ENCODE results near the gene HRH1. TPM values are rescaled to one million over a fixed set of nuclear protein-coding genes. Genes with fewer than 3 reads are reported as not detected.

HRH1 gene
- total and polyA plus RNA-seq, 2 of the 13 experiments (the other 11 are each of a cell fraction or from before 2014, with no cell fraction given) = not detected

DNA sequence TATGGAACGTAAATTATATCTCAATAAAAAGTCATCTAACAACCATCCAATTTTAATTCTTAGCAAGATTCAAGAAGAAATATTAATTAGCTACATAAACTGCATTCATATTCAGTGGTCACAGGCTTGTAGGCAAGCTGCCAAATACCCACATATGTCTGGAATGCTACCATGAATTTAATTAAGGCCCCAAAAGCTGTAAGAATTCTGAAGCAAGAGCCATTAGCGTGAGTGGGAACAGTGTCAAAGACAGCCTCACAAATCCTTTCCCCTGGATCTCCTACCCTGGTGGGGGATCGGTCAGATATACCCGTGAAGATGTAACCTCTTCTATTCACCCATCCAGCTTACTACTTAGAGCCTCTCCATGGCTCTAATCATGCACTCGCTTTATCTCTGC lies 157.9 kb downstream of the HRH1 start (continued):
- TF ChIP-seq MXD4 (CRISPR knock-in tag; IDR thresholded peaks at IDR 0.05) (no peak), ZFP37 (CRISPR knock-in tag; IDR thresholded peaks at IDR 0.05; ENCODE audit: borderline replicate concordance) (no peak), MBD4 (IDR thresholded peaks at IDR 0.05; ENCODE audit: borderline replicate concordance, low read length) (no peak), MYC (CRISPR knock-in tag; IDR thresholded peaks at IDR 0.05; ENCODE audit: borderline replicate concordance) (no peak), MED8 (CRISPR knock-in tag; IDR thresholded peaks at IDR 0.05; ENCODE audit: insufficient replicate concordance) (no peak)

Small RNAs within 50 kb of the gene (small RNA-seq; reads per million reads assigned to genes)
- gene AC083855.1 (ENCODE audit: insufficient read depth in 2 of 3, insufficient read length in 3 of 3, low read depth in 2 of 3, low replicate concordance in 1 of 3) = 0 reads per million in 3 experiments

Other genes with a start within 250 kb of the HRH1 start
- gene SLC6A1, start 161.7 kb upstream of the HRH1 start, total RNA-seq (2016; rRNA removed; fragmentation: Illumina TruSeq; extraction: Trizol) = not detected in 2 replicates
- gene SLC6A1, start 161.7 kb upstream of the HRH1 start, polyA plus RNA-seq (2011; rRNA removed) = 0.04 TPM in 1 of 2 replicates, not detected in the other
- gene ATG7, start 117.9 kb downstream of the HRH1 start, total RNA-seq (2016; rRNA removed; fragmentation: Illumina TruSeq; extraction: Trizol) = 22.1 and 31.4 TPM in 2 replicates
- 7.8 and 7.9 TPM in 2 replicates for gene ATG7, start 117.9 kb downstream of the HRH1 start, polyA plus RNA-seq (2011; rRNA removed)